ENCODE measurements around the gene AGER.
"Not testable (repeated sequence)": the region's sequence is repeated elsewhere in the genome, so short reads cannot be mapped to it uniquely, and the experiment has no call there.

The AGER gene

DNA sequence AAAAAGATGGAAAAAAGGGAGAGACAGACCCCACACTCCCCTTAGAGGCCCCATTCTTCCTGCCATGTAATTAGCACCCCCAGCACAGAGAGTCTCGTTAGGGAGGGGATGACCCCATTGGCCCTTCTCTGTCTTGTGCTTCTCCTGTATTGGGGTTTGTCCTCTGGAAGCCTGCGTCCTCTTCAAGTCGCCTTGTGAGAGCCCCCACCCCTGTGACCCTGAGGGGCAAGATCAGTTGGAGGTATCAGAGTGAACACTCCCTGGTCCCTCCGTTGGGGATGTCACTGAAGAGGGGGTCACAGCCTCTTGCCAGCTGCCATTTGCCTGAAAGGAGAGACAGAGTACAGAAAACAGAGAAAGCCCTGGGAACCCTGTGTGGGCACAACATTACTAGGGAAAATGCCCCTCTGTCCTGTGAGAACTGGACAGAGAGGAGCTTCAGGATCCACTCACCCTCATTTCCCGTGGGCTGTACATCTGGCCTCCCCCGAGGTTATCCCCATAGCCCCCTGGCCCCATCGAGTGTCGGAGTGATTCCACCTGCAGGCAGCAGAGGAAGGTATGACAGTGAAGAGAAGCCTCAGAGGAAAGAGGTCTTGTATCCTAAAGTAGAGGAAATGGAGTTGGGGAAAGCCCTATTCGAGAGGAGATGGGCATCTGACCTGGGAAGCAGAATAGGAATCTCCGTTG lies 2.2 kb upstream of the AGER start:
- not testable (repeated sequence) for DNase-seq (ENCODE audit: low read depth)

DNA sequence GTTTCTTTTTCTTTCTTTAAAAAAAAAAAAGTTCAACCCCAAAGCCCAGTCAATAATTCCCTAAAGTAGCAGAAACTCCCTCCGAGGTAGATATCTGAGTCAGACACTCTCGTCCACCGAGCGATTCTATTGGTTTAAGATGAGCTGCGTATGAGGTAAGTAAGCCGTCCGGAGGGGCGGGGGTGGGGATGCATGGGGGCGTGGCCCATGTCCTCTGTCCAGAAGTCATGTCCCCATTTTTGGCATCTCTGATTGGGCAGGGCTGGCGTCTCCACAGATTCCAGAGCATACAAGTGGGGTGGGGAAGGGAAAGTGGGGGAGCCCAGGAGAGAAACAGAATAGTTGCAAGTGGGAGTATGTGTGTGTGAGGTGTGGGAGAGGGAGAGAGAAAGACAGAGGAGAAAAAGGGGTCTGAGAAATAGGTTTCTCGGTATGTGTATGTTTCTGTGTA lies 1.7 kb upstream of the AGER start:
- peak; percentile 89 for DNase-seq (ENCODE audit: low read depth)

DNA sequence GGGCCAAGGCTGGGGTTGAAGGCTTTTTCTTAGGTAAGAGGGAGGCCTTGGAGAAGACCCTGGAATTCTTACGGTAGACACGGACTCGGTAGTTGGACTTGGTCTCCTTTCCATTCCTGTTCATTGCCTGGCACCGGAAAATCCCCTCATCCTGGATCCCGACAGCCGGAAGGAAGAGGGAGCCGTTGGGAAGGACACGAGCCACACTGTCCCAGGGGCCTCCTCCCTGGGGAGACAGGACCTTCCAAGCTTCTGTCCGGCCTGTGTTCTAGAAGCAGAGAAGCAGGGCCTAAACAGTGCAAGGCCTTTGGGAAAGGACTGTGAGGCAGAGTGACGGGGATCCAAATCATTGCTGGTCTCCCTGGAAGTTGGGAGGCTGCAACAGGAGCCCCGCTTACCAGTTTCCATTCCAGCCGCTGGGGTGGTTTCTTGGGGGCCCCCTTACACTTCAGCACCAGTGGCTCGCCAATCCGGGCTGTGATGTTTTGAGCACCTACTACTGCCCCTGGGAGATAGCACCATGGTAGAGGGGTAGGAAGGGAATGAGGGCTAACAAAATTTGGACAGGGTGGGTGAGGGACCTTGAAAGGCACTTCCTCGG lies 470 bp downstream of the AGER start:
- DNase-seq (ENCODE audit: low read depth) = no peak

DNA sequence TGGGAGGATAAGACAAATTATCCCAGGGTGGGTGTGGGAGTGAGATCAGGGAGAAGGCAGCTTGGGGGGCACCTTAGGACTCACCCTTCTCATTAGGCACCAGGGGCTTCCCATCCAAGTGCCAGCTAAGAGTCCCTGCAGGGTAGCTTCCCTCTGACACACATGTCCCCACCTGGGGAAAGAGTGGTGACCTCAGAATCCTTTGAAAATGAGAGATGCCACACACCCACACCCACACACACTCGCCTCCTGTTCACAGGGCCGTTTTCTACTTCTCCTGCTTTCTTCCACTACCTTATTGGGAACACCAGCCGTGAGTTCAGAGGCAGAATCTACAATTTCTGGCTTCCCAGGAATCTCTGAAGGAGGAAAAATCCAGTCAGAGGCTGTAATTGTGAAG lies 1.0 kb downstream of the AGER start:
- no peak for DNase-seq (ENCODE audit: low read depth)

DNA sequence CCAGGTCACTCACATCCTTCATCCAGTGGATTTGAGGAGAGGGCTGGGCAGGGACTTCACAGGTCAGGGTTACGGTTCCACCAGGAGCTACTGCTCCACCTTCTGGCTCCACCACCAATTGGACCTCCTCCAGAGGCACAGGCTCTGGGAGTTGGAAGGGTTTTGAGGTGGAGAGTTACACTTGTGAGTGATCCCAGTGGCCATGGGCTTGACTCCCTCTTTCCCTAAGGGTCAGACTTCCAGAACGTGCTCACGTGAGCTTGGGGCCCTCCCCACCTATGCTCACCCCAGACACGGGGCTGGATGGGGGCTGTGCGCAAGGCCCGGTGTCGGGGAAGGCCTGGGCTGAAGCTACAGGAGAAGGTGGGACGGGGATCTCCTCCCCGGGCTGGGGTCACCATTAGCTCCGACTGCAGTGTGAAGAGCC lies 1.5 kb downstream of the AGER start:
- no peak for DNase-seq (ENCODE audit: low read depth)

DNA sequence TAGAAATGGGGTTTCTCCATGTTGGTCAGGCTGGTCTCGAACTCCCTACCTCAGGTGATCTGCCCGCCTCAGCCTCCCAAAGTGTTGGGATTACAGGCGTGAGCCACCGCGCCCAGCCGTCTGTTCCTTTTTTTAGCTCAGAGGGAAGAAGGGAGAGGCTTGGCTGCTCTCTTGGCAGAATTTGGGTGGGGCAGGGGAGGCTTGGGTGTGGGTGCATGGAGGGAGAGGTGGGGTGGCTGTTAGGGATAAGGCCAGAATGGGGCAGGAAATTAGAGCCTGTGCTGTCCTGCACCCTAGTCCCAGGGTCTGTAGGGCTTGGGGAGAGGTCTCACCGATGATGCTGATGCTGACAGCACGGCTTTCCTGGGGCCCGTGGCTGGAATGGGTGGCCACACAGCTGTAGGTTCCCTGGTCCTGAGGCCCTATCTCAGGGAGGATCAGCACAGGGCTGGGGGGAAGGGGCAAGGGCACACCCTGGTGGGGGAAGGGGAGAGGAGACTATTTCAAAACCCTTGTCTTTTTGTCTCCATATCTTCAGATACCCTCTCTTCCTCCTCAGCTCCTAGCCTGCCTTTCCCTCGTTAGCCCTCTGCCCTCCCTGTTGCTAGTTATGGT lies 2.0 kb downstream of the AGER start:
- DNase-seq (ENCODE audit: low read depth) = no peak

DNA sequence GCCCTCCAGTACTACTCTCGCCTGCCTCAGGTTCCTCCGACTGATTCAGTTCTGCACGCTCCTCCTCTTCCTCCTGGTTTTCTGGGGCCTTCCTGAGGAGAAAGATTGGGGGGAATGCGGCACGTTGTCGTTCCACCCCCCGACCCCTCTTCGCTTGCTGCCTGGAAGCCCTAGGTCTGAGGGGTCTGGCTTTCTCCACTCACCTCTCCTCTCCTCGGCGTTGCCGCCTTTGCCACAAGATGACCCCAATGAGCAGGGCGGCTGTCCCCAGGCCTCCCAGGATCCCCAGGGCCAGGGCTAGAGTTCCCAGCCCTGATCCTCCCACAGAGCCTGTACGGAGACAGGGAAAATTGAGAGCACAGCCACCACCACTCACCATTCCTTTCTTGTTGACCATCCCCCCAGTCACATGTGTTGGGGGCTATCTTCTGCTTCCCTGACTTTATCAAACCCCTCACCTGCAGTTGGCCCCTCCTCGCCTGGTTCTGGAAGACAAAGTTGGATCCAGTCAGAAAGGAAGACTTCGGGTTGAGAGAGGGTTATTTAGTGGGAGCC lies 2.8 kb downstream of the AGER start:
- no peak for DNase-seq (ENCODE audit: low read depth)

DNA sequence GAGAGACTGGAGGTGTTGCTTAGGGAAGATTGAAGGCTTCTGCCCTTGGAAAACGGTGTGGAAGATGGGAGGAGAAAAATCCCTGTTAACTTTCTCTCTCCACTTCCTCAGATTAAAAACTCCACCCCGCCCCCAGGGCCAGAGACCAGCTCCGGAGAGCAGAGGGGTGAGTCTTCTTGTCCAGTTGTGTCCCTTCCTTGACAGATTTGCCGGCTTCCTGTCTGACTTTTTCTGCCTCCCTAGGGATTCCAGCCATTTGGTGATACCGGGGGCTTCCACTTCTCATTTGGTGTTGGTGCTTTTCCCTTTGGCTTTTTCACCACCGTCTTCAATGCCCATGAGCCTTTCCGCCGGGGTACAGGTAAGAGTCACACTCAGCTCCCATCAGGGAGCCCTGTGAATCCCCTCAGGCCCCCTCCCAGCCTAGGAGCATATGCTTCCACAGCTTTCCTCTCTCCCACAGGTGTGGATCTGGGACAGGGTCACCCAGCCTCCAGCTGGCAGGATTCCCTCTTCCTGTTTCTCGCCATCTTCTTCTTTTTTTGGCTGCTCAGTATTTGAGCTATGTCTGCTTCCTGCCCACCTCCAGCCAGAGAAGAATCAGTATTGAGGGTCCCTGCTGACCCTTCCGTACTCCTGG lies 4.2 kb downstream of the AGER start:
- DNase-seq (ENCODE audit: low read depth) = no peak

DNA sequence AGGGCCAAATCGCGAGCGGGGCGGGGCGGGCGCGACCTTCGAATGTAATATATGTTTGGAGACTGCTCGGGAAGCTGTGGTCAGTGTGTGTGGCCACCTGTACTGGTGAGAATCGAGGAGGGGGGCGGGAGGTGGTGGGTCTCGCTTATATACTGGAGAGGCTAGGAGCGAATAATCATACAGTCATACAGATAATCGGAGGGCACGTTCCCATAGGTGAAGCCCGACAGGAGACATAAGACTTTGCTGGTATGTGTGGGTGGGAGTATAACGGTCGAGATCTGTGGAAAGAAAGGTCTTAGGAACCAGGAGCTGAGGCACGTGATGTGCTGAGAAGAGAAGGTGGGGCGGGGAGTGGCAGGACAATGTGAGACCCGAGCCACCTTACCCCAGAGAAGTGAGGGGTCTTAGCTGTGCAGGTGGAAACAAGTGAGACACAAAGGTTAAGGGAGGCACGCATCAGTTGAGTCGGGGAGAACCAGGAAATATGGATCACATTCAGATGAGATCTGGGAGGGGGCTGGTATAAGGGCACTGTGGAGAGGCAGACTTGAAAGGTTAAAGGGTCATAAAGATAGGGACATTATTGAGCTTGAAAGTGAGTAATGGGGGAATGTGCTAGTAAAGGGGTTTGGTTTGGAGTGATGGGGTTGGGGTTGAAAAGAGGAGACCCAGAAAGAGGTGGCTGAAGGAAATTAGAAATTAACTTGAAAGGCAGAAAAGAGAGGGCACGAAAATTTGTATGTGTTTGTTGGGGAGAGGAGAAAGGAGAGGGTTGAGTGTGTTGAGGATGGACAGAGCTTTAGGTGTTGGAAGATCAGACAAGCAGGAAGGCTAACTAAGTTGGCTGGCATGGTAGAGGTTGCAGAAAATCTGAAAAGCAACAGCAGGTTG lies 5.3 kb downstream of the AGER start:
- no peak for DNase-seq (ENCODE audit: low read depth)

DNA sequence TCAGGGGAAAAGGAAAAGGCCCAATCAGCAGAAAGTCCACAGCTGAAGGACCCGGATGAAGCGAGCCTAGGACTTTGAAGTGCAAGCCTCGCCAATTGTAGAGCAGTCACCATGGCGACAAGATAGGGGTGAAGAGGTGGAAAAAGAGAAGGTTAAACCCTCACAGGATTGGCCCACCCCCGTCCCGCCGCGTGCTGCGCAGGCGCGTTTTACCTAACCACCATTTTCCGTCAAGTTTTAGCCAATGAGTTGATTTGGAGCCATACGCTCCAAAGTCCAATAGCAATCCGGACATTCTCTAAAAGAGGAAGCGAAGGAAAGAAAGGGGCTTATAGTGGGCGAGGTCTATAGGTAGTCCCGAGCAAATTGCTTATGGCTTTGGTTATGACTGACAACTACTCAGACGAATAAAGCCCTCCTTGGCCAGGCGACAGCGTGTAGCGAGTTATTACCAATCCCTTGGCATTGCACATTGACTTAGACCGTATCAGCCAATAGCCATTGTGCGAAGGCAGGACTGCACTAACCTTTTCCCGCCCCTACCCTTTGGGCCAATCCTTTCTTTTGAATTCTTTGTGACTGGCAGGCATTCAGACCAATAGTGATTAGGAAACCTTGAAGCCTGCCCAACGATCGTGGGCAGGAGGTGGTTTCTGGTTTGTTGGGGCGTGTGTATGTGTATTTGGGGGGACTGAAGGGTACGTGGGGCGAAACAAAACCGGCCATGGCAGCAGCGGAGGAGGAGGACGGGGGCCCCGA lies 6.1 kb downstream of the AGER start, which contains the start of gene RNF5:
Gene RNF5, plus strand, starts transcription at position 618 of the 759 bp plus-strand sequence. Its CDS starts 107 bp downstream, at position 725.
- DNase-seq (ENCODE audit: low read depth) = peak; percentile 100

DNA sequence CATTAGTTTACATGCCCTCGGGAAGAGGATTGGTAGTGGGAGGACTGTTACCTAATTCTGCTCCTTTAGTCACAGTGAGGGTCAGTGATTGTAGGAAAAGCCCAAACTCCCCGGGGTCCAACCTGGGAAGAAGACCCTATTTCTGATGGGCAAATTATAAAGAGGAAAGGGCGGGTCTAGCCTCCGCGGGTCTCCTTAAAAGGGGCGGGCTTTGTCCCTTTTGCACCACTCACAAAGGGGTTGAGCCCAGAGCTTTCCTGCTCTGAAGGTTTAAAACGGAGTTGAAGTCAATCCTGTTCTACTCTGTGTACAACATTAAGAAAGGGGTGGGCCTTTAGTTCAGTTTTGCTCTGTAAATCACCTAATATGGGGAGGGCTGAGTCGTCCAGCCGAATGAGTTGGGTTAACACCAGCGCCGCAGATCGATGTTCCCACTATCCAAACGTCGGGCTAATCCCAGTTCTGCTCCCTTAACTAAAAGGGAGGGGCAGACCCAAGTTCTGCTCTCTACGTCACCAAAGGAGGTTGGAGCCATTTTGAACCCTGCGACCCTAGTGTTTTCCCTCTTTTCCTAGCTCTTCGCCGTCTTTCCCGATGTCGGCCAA lies 6.8 kb downstream of the AGER start:
- DNase-seq (ENCODE audit: low read depth) = no peak

DNA sequence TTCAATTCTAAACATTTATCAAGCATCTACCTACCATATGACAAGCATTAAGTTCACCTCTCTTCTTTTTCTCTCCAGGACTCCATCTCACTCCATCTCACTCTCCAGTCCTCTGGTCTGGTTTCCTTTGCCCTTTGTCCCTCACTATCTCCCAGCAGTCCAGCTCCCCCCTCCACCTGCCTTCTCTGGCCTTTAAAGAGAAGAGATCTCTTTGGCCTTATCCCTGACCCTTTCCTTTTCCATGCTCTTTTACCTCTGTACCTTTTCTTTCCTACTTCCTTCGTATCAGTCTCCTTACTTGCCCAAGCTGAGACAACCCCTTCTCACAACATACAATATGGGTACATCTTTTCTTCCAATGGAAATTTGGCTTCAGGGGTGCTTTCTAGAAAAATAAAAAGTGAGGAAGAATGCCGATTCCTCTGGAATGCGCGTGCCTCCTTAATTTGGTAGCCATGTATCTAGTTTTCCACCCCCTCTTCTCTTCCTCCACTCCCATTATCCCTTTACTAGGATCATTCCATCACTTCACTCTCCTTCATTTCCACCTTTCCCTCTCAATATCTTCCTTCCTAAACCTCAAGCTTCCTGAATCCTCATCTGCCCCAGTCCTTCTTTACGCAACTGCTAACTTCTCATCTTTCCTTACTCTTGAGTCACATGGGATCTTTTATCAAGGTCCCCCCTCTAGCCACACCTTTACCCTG lies 7.4 kb downstream of the AGER start:
- DNase-seq (ENCODE audit: low read depth) = peak; percentile 74

DNA sequence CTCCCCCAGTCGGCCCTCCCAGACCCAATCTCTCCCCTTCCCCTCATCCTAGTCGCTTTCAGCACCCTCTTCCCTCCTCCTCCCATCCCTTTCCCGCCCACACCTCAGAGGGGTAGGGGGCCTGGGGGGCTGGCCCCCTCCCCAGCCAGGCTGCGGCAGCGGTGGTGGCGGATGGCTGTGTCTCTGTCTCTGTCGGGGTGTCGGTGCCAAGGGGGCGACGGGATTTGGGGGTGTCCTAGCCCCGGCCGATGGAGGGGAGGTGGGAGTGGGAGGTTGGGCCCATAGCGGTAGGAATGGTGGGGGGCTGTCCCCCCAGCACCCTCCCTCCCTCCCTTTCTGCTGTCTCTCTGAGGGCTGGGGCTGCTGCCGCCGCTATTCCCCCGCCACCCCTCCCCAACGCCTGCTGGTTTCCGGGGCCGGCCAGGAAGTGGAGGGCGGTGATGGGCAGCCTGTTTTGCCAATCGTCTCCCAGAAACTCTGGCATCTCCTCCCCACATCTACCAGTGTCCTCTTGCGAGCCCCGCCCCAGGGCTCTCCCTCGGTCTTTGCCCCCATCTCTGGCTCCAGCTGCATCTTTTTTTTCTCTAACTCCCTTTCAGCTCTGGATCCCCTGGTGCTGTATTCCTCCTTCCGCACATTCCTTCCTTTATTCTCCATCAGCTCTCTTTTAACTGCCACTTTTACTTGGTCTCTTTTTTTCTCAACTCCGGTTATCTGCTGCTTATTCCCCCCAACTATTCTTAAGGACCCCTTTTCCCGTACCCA lies 8.2 kb downstream of the AGER start, which contains the start of gene AGPAT1:
Gene AGPAT1, minus strand, starts transcription at position 374 of the 765 bp plus-strand sequence. CDS start 4,588 bp downstream, outside the sequence.
- DNase-seq (ENCODE audit: low read depth) = peak; percentile 98

DNA sequence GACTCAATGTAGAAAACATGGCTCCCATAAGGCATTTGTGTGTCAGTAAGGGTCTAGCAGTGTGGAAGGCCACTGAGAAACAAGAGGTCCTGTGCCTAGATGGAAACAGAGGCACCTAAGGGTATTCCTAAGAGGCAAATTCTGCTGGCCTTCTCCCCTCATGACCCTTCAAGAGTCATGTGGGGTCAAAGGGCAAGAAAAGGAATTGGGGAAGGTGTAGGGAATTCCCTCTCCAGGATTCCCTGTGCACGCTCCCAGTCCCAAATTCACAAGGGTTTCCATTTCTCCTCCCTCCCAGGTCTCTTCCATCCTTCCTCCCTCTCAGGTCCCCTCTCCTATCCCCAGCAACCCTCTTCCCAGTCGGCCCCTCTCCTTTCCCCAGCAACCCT lies 8.7 kb downstream of the AGER start:
- no peak for DNase-seq (ENCODE audit: low read depth)

DNA sequence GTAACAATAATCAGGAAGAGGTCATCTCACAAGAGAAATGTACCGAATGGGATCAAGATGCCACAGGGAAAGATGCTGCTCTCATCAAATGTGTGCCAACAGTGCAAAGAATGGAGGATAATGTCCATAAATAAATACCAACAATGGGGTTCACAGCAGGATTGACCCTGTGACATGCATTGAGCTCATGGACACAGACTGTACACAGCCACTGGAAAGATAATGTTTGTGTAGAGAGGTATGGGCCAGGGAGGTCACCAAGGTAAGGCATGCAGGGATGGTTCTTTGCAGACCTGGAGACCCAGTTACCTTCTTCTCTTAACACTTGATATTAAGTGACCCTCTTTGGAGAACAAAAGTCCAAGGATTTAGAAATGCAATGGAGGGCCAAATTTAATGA lies 9.6 kb downstream of the AGER start:
- no peak for DNase-seq (ENCODE audit: low read depth)

DNA sequence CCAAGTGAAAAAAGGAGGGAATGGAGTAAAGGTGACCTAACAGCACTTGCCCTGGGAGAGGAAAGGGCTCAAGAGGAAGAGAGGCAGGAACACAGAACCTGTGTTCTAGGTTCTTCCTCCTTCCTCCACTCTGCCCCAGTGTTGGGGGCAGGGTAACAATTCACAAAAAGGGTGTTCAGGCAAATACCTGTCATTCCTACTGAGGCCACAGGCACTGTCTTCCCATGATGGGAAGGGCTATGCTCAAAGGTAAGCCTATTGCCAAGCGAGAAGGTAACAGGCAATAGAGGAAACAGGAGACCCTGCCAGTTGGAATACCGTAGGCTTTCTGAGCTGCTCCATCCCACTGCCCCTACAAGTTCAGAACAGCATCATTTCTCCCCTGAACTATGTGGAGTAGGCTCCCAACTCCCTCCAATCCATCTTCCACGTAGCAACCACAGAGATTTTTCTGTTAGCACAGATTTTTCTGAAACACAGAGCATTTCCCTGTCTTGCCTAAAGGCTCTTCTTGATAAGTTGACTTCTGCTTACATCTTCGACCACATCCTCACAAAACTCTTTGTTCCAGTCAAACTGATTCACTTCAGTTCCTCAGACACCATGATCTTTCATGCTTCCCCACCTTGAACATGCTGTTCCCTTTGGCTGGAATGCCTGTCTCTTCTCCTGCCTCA lies 10.9 kb downstream of the AGER start:
- no peak for DNase-seq (ENCODE audit: low read depth)

DNA sequence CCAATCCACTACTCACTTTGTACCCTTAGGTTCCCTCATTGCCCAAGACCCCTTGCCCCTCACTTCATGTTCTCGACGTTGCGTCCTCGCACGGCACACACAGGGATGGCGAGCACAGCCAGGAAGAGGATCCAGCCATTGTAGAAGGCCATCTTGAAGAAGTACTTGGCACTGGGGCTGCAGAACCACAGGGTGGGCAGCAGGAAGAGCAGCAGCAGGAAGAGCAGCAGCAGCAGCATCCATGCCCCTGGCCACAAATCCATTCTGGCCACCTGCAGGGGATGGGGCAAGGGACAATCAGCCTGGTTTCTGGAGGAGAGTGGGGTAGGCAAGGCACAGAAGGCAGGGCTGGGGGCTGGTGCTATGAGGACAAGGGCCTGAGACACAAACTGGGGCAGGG lies 12.8 kb downstream of the AGER start:
- DNase-seq (ENCODE audit: low read depth) = no peak

DNA sequence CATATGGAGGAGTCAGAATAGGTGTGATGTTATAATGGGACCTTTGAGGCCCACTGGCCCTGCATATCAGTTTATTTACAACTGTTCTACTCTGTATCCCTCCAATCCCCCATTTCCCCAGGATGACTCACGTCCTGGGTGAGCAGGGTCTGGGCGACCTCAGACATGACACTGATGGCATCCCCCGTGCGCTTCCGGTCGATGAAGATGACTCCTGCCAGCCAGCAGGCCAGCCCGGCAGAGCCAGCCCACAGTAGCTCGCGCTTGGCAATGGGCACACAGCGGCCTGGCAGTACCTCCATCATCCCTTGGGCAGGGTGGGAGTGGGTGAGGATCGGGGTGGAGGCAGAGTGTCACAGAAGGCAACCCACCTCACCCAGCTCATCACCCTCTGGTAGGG lies 13.8 kb downstream of the AGER start:
- DNase-seq (ENCODE audit: low read depth) = no peak

All from fibroblast of gingiva (primary cell).